AG08395 (cell line): Measurements from ENCODE around the gene MBLAC1.

Experiments
- DNase-seq: peaks from one replicate; pipeline ENCODE4 v3.0.0; 2012; ENCODE audit warnings: mixed read lengths, low spot score

The MBLAC1 gene

GRCh38 chr7:100153708-100154535 lies 27.2 kb downstream of the MBLAC1 start:
- no peak for DNase-seq

GRCh38 chr7:100154651-100155491 lies 28.1 kb downstream of the MBLAC1 start:
- DNase-seq, result no peak

- DNase-seq, result no peak
Observed at GRCh38 chr7:100155553-100156317, 29.0 kb downstream of the MBLAC1 start.

GRCh38 chr7:100156331-100157068 lies 29.7 kb downstream of the MBLAC1 start:
- DNase-seq, result no peak

GRCh38 chr7:100157069-100157333 lies 30.2 kb downstream of the MBLAC1 start:
- DNase-seq, result no peak

DNA sequence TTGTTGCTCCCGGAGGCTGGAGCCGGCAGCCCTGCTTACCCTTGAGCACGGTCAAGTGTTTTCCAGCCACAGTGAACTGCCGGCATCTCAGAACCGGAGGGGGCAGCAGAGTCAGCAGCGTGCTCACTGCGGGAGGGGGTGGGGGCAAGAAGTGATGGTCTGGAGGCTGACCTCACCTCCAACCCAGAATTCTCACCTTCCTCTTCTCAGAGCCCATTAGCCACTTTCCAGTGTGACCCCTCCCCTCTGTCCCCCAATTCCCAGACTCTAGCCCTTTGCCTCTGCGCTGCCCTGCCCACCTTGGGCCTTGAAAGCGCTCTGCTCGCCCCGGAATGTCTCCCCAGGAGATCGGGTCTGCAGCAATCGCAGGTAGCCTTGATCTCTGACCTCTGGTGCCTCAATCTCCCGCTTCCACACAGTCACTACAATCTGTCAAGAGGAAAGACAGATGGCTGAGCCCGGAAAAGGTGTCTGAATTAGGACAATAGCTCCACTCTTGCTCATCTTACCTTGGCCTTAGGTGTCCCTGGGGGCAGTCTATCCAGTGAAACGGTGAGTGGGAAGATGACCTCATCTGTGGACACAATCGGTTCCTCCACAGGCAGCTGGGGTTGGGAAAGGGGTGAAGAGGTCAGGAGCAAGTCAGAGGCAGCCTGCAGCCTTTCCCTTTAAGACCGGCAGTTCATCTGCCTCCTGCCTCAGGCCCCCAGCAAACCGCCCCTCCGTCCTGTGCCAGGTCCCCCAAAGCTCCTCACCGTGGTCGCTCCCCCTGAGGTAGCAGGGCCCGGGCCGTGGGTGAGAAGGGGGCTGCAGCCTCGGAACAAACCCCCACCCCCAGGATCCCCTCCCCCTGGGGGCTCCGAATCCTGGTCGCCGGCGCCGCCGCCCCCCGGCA lies 30.8 kb downstream of the MBLAC1 start:
- DNase-seq, result peak; percentile 52

- peak; percentile 97 for DNase-seq
Observed at GRCh38 chr7:100158229-100159098, 31.7 kb downstream of the MBLAC1 start, which contains the start of gene TRAPPC14. Gene TRAPPC14, minus strand, starts transcription at chr7:100158723. Its CDS starts 224 bp downstream, at chr7:100158499.

DNA sequence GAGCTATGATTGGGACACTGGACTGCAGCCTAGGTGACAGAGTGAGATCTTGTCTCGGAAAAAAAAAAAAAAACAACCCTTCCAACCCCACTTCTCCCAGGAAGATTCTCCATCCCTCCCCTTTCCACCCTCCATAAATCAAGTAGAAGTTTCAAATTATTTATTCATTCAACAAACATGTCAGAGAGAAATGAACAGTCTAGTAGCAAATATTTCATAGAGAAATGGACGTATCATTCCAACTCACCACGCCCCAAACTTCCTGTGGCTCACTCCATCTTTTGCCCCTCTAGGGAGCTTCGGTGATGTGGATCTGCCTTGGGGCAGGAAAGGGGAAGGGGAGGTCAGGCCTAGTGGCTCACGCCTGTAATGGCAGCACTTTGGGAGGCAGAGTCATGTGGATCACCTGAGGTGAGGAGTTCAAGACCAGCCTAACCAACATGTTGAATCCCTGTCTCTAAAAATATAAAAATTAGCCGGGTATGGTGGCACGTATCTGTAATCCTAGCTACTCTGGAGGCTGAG lies 32.4 kb downstream of the MBLAC1 start:
- no peak for DNase-seq

GRCh38 chr7:100160067-100160466 lies 33.3 kb downstream of the MBLAC1 start:
- DNase-seq, result no peak

DNA sequence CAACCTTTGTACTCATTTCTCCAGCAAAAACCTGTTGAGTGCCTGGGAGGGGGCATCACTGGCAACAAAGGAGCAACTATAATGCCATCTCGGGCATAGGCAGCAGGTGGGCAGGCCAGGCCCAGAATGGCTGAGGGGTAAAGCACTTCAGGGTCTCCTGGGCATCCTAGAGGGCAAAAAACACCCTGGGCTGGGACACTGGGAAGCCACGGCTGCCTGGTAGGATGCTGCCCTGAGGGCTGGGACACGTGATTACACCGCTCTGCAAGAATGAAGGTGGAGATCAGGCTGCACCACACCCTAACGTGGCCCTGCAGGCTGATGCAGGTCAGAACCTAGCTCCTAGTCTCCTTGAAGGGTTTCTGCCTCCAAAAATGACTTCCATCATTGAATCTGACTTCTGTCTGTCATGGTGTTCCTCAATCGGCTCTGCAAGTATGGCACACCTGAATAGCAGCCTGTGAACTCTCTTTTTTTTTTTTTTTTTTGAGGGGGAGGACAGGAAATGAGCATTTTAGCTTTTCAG lies 36.3 kb downstream of the MBLAC1 start:
- no peak for DNase-seq

DNA sequence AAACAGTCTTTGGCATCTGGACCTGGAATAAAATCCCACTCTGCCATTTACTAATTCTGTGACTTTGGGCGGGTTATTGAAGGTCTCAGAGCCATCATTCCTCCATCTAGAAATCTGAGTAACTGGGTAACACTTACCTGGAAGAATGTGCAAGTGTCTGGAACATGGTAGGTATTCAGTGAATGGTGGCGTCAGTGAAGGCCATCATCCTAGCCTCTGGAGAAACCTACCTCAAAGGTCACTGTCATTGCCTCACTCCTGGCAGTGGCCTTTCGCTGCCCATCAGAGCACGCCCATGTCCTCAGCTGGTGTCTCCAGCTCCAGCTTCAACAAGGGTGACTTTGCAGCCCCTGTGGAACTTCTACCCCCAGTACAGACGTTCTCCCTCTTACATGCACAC lies 37.1 kb downstream of the MBLAC1 start:
- DNase-seq, result no peak

GRCh38 chr7:100166317-100166940 lies 39.7 kb downstream of the MBLAC1 start:
- no peak for DNase-seq

GRCh38 chr7:100166970-100167911 lies 40.5 kb downstream of the MBLAC1 start:
- DNase-seq, result no peak

- DNase-seq, result peak; percentile 20
Observed at GRCh38 chr7:100167912-100168323, 41.2 kb downstream of the MBLAC1 start.

DNA sequence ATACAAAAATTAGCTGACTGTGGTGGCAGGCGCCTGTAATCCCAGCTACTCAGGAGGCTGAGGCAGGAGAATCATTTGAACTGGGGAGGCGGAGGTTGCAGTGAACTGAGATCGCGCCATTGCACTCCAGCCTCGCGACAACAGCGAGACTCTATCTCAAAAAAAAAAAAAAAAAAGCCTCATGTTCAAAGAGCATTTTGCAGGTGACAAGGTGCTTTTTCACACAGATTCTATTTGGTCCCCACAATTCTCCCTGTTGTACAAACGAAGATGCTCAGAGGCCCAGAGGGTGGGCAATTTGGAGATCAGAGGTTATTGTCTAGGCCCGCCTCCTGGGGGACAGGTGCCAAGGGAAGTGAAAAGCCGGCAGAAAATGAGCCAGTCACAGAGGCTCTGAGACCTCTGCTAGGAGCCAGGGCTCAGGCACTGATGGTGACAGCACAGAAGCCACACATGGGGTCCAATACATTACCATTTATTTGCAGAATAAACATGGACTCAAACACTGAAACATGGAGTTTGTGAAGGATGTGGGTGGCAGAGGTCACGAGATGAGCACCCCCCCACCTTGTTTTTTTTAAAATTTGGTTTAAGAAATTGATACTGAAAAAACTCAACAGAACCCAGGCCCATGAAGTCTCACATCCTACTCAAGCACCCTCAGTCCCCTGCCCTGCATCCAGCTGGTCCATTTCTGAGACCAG lies 42.5 kb downstream of the MBLAC1 start:
- DNase-seq, result no peak

DNA sequence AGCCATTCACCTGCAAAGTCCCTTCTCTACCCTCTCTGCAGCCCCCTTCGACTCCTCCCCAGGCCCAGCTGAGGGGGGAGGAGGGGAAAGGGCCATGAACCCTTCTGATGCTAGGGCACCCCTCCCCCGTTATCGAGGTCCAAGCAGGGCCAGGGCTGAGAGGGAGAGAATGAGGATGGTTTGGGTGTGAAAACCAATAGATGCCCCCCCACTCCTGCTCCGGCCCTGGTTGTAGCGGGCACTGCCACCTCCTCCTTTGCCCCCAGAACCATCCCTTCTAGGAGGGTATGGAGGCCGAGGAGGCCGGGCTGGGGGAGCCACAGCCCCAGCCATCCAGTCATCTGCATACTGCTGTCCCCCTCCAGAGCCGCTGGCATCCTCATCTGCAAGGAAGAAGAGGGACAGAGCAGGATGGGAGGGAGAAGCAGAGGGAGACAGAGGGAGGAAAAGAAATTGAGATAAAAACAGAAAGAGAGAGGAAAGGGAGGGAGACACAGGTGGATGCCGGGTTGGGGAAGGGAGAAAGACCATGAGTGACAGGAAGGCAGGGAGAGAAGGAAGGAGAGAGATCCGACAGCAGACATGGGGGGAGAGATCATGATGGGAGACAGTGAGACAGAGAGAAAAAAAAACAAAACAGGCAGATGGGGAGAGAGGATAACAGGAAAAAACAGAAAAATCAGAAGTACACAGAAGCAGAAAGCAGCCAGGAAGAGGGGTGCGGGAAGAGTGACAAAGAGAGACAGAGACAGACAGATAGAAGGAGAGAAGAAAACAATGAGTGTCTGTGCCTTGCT lies 43.5 kb downstream of the MBLAC1 start:
- DNase-seq, result no peak
